K562 (cell line): ENCODE data around the gene TSC22D2. TPM values are rescaled to one million over a fixed set of nuclear protein-coding genes. Genes with fewer than 3 reads are reported as not detected.

ENCODE experiments used
- ATAC-seq: fragments of 200-7000 bp; cut with Tn5 transposase; 3 replicates; pipeline ENCODE4 v1.9.1; 2020; ENCODE audit warnings: moderate library complexity
- BruUV-seq: library from RNA; stranded (reverse); fragments of 400-500 nt; replicated peaks from 2 replicates; lab custom pipeline; 2021; lab: Mats Ljungman, UMichigan
- CTCF ChIA-PET: fragments of 300-600 bp; formaldehyde crosslinking; extraction: SDS; loops from one replicate; lab custom pipeline; 2021; ENCODE audit warnings: low intra/inter-chr PET ratio; lab: Yijun Ruan, JAX
- POLR2A ChIA-PET: fragments of 300-600, 350-650 bp; sonication (Branson Sonifier 250); formaldehyde crosslinking; extraction: SDS; loops from one replicate; lab custom pipeline; 2021; ENCODE audit warnings: antibody characterized with exemption, inconsistent platforms; lab: Yijun Ruan, JAX
- DNase-seq, 4 experiments: peaks; one replicate each; pipeline versions ENCODE4 v3.0.0 to v3.0.0-alpha.2; 2011 to 2018; ENCODE audit warnings: low spot score in 3 of 4, mixed read lengths in 3 of 4; ENCODE audit errors: extremely low read depth in 1 of 4
- FAIRE-seq: peaks from 2 replicates; lab custom pipeline; 2011; peaks lifted over from hg19 to GRCh38; lab: Jason Lieb, UNC
- H2AFZ ChIP-seq: 2 replicates; pipeline ENCODE4 v1.6.0; 2011; ENCODE audit warnings: low read depth, low read length, control low read depth, inconsistent platforms
- H3K27ac ChIP-seq: fragments of 200-600 bp; 3 replicates; pipeline ENCODE4 v1.8.0; 2011; ENCODE audit warnings: low read depth, mild to moderate bottlenecking, control low read depth, inconsistent platforms, low read length, moderate library complexity, mixed read lengths; ENCODE audit errors: extremely low read depth
- H3K27me3 ChIP-seq, 2 experiments: fragments of 300-600 bp in 1 of 2; 2 replicates in 1 of 2; 3 replicates in 1 of 2; pipeline versions ENCODE4 v1.6.0 to v1.8.0; 2011; ENCODE audit warnings: inconsistent platforms in 2 of 2, low read length in 2 of 2, mild to moderate bottlenecking in 1 of 2, mixed read lengths in 1 of 2, moderate library complexity in 1 of 2; ENCODE audit not compliant: control insufficient read depth in 2 of 2, insufficient read depth in 2 of 2
- H3K36me3 ChIP-seq: fragments of 300-600 bp; 3 replicates; pipeline ENCODE4 v1.8.0; 2011; ENCODE audit warnings: mild to moderate bottlenecking, low read length, inconsistent platforms; ENCODE audit not compliant: control insufficient read depth, insufficient read depth
- H3K4me1 ChIP-seq, 2 experiments: fragments of 200-600 bp in 1 of 2; replicated peaks in 1 of 2; 2 replicates in 1 of 2; 3 replicates in 1 of 2; pipeline versions ENCODE4 v1.5.1 to v1.8.0; 2011; ENCODE audit warnings: inconsistent platforms in 2 of 2, low read length in 2 of 2, mild to moderate bottlenecking in 1 of 2, mixed read lengths in 1 of 2, moderate library complexity in 1 of 2; ENCODE audit not compliant: control insufficient read depth in 2 of 2, insufficient read depth in 2 of 2
- H3K4me2 ChIP-seq: 2 replicates; pipeline ENCODE4 v1.6.1; 2011; ENCODE audit warnings: low read length, control low read depth, inconsistent platforms, mixed read lengths; ENCODE audit not compliant: insufficient read depth
- H3K4me3 ChIP-seq: fragments of 200-600 bp; sonication (generic), shearing (Covaris generic); 2 replicates; pipeline ENCODE4 v1.5.1; 2016; ENCODE audit warnings: control low read depth, inconsistent platforms
- H3K79me2 ChIP-seq: fragments of 200-600 bp; 3 replicates; pipeline ENCODE4 v1.8.0; 2011; ENCODE audit warnings: low read length, inconsistent platforms; ENCODE audit not compliant: control insufficient read depth, insufficient read depth
- H3K9ac ChIP-seq, 2 experiments: 2 replicates each; pipeline versions ENCODE4 v1.6.0 to v1.6.1; 2011; ENCODE audit warnings: low read depth in 2 of 2, low read length in 2 of 2, control low read depth in 1 of 2, inconsistent platforms in 1 of 2, mild to moderate bottlenecking in 1 of 2, mixed read lengths in 1 of 2; ENCODE audit not compliant: insufficient read depth in 1 of 2
- H3K9me1 ChIP-seq: one replicate; pipeline ENCODE4 v1.6.0; 2011; ENCODE audit warnings: inconsistent platforms, mild to moderate bottlenecking, low read length, moderate library complexity; ENCODE audit not compliant: control insufficient read depth, insufficient read depth
- H3K9me3 ChIP-seq: replicated peaks from 2 replicates; pipeline ENCODE4 v1.5.1; 2011; ENCODE audit warnings: low read depth, low read length, inconsistent platforms; ENCODE audit not compliant: control insufficient read depth, insufficient read depth
- H4K20me1 ChIP-seq: replicated peaks from 2 replicates; pipeline ENCODE4 v1.6.1; 2011; ENCODE audit warnings: low read length, inconsistent platforms, mixed read lengths; ENCODE audit not compliant: control insufficient read depth, insufficient read depth
- ARID2 ChIP-seq: fragments of 450-650 bp; IDR thresholded peaks from 2 replicates; pipeline ENCODE4 v1.6.1; 2017; ENCODE audit warnings: antibody characterized with exemption, mild to moderate bottlenecking
- BCOR ChIP-seq: fragments of 450-650 bp; IDR thresholded peaks from 2 replicates; pipeline ENCODE4 v1.6.1; 2016
- C11orf30 ChIP-seq: fragments of 450-650 bp; IDR thresholded peaks from 2 replicates; pipeline ENCODE4 v1.6.1; 2016; ENCODE audit warnings: low read depth, mild to moderate bottlenecking
- CREM ChIP-seq: IDR thresholded peaks from 2 replicates; pipeline ENCODE4 v1.6.1; 2014; ENCODE audit warnings: antibody characterized with exemption, low read depth
- ELK3 ChIP-seq: fragments of 450-650 bp; formaldehyde crosslinking; IDR thresholded peaks from 2 replicates; pipeline ENCODE4 v1.4.0; 2020; ENCODE audit warnings: mild to moderate bottlenecking
- ESRRA ChIP-seq: fragments of 450-650 bp; IDR thresholded peaks from 2 replicates; pipeline ENCODE4 v1.6.1; 2014; ENCODE audit warnings: low read depth, mild to moderate bottlenecking, moderate library complexity, borderline replicate concordance
- FOXA1 ChIP-seq: fragments of 450-650 bp; IDR thresholded peaks from 2 replicates; pipeline ENCODE4 v1.6.1; 2016; ENCODE audit warnings: mild to moderate bottlenecking, borderline replicate concordance
- FOXA3 ChIP-seq, 2 experiments: fragments of 450-650 bp in 1 of 2; sonication (generic) in 1 of 2; formaldehyde crosslinking; IDR thresholded peaks in 1 of 2; conservative IDR thresholded peaks in 1 of 2; 2 replicates each; pipeline versions ENCODE4 v1.4.0 to v1.8.0; 2020 to 2022; ENCODE audit warnings: mild to moderate bottlenecking in 2 of 2, missing genetic modification reagents in 1 of 2
- FOXK2 ChIP-seq, 2 experiments: fragments of 450-650 bp; IDR thresholded peaks in 1 of 2; conservative IDR thresholded peaks in 1 of 2; 2 replicates each; pipeline ENCODE4 v1.6.1; 2016; ENCODE audit warnings: low read depth in 2 of 2, mild to moderate bottlenecking in 1 of 2
- MAFG ChIP-seq: fragments of 450-650 bp; conservative IDR thresholded peaks from 2 replicates; pipeline ENCODE4 v1.6.1; 2016; ENCODE audit warnings: missing genetic modification characterization, missing compliant biosample characterization
- MEIS2 ChIP-seq: fragments of 450-650 bp; IDR thresholded peaks from 2 replicates; pipeline ENCODE4 v1.6.1; 2014; ENCODE audit warnings: mild to moderate bottlenecking; ENCODE audit not compliant: partially characterized antibody
- NCOA4 ChIP-seq: fragments of 450-650 bp; IDR thresholded peaks from 2 replicates; pipeline ENCODE4 v1.6.1; 2018; ENCODE audit warnings: mild to moderate bottlenecking; ENCODE audit not compliant: partially characterized antibody
- NFXL1 ChIP-seq: fragments of 450-650 bp; formaldehyde crosslinking; IDR thresholded peaks from 2 replicates; pipeline ENCODE4 v1.4.0; 2021; ENCODE audit warnings: mild to moderate bottlenecking
- NR1H2 ChIP-seq: sonication (generic); formaldehyde crosslinking; IDR thresholded peaks from 2 replicates; pipeline ENCODE4 v1.4.0; 2020; ENCODE audit warnings: mild to moderate bottlenecking, missing genetic modification reagents
- PKNOX1 ChIP-seq: fragments of 450-650 bp; IDR thresholded peaks from 2 replicates; pipeline ENCODE4 v1.6.1; 2016
- POLR2A ChIP-seq: fragments of 450-650 bp; conservative IDR thresholded peaks from 2 replicates; pipeline ENCODE4 v1.6.1; 2016
- SMARCC2 ChIP-seq: fragments of 450-650 bp; IDR thresholded peaks from 2 replicates; pipeline ENCODE4 v1.6.1; 2017; ENCODE audit warnings: antibody characterized with exemption, moderate library complexity, mild to moderate bottlenecking, low read depth
- TRIM25 ChIP-seq: fragments of 450-650 bp; IDR thresholded peaks from 2 replicates; pipeline ENCODE4 v1.7.0; 2016; ENCODE audit warnings: borderline replicate concordance
- ZNF24 ChIP-seq: fragments of 450-650 bp; IDR thresholded peaks from 2 replicates; pipeline ENCODE4 v1.6.1; 2016
- ZNF316 ChIP-seq: fragments of 450-650 bp; IDR thresholded peaks from 2 replicates; pipeline ENCODE4 v1.6.1; 2016
- WGBS: fragments of 100-300 bp; shearing (Covaris generic); methylation state at CpG from one replicate; pipeline ENCODE4 v1.1.6; 2016; ENCODE audit warnings: low coverage, mixed read lengths; ENCODE audit not compliant: insufficient coverage; ENCODE audit errors: missing lambda C conversion rate; 5-methylcytosine and 5-hydroxymethylcytosine counted together
- in situ Hi-C: fragments of 300-500 bp; cut with MboI; formaldehyde crosslinking; loops from 4 replicates; pipeline ENCODE4 v1.15.0; 2018; ENCODE audit warnings: inconsistent platforms, mixed read lengths
- intact Hi-C: fragments of 100-400 bp; cut with micrococcal nuclease; formaldehyde crosslinking; loops from 2 replicates; pipeline ENCODE4 v1.14.2; 2022
- polyA plus RNA-seq, 8 experiments: library from polyadenylated mRNA; depleted of rRNA in 4 of 8; stranded (reverse) in 5 of 8; unstranded in 3 of 8; fragments of >200 nt; fragmentation: Nextera tagmentation in 2 of 8; fragmentation: Illumina TruSeq in 1 of 8; extraction: Ambion mirVana in 2 of 8; extraction: Trizol in 1 of 8; gene quantifications; 2 replicates each; pipeline versions ENCODE4 v1.2.1 to v1.2.3, GENCODE V29; 2011 to 2014; ENCODE audit warnings: inconsistent platforms in 1 of 8, missing spikeins in 1 of 8
- total RNA-seq, 7 experiments: library from RNA; depleted of rRNA in 6 of 7; stranded (reverse); fragments of >200 nt in 6 of 7; fragmentation: Illumina TruSeq in 2 of 7; extraction: Trizol in 2 of 7; gene quantifications; 2 replicates each; pipeline versions ENCODE4 v1.2.1 to v1.2.3, GENCODE V29; 2011 to 2021; ENCODE audit warnings: low replicate concordance in 1 of 7

The TSC22D2 gene
- total and polyA plus RNA-seq, 9 of the 15 experiments (the other 6 are each of a cell fraction or from before 2014, with no cell fraction given) = 5.5 to 44.0 (median 19.3) TPM

GRCh38 chr3:150461399-150461798, 53.3 kb downstream of the TSC22D2 start (continued):
- no peak for TF ChIP-seq ELK3
- TF ChIP-seq NR1H2 (CRISPR knock-in tag) = no peak
- TF ChIP-seq FOXA3 (CRISPR knock-in tag; conservative IDR thresholded peaks at IDR 0.05 in 1 of 2, IDR thresholded peaks at IDR 0.05 in 1 of 2) = no peak
- no peak for TF ChIP-seq FOXA1
- TF ChIP-seq, all 486 proteins: peak for 0

- Histone ChIP-seq H3K4me2 (no peak overlapping the region), H3K79me2 (peaks cover 10% of the 10 kb centered on the region), H3K27me3 (no peaks in the 10 kb centered on the region), H3K9ac (no peak overlapping the region), H3K27ac (peak overlapping the region; percentile 33; the same call in 2 of the 3 replicates), H3K4me1 (peaks cover 5 to 6% of the 10 kb centered on the region in 2 experiments; a peak in 3 of 5 replicates), H2AFZ (no peak overlapping the region), H3K9me1 (no peaks in the 10 kb centered on the region), H4K20me1 (no peaks in the 10 kb centered on the region), H3K9me3 (no peaks in the 10 kb centered on the region), H3K36me3 (peaks cover 34% of the 10 kb centered on the region), H3K4me3 (no peak overlapping the region)
- DNase-seq (peak in 2 of 4 experiments; percentile 15 to 33), ATAC-seq (peak; percentile 55), FAIRE-seq (peak; percentile 6)
- in situ Hi-C loops (no loop called here), intact Hi-C loops (no loop called here)
- ChIA-PET POLR2A (interaction anchor here (1.4 to 3.0 kb wide), 2 partner anchors 11 to 14 kb away, joined by 4 to 12 read pairs; no protein-coding TSS in a partner anchor), CTCF (no interaction called here)
- TSS peak; percentile 17 for BruUV-seq
- 93% methylated on average over 1 of the region's 1 CpG for WGBS
- TF ChIP-seq FOXK2 (conservative IDR thresholded peaks at IDR 0.05 in 1 of 2, IDR thresholded peaks at IDR 0.05 in 1 of 2; ENCODE audit: low read depth in 2 of 2) = peak; percentile 49 to 66; a peak in 1 of 4 replicates
- no peak for TF ChIP-seq TRIM25
- peak; percentile 22; the same call in 1 of the 2 replicates for TF ChIP-seq PKNOX1
- peak; percentile 48; the same call in 1 of the 2 replicates for TF ChIP-seq MAFG (tag)
- TF ChIP-seq ZNF24 = no peak
- TF ChIP-seq ARID2 = no peak
- peak; percentile 81 for TF ChIP-seq MEIS2
- peak; percentile 69 for TF ChIP-seq ESRRA
- no peak for TF ChIP-seq NCOA4
- TF ChIP-seq CREM = no peak
- TF ChIP-seq SMARCC2 = no peak
- 0 out of 2 replicates have a peak, but pooled peaks have one; percentile 34 for TF ChIP-seq POLR2A
- TF ChIP-seq BCOR = no peak
- TF ChIP-seq NFXL1 (CRISPR knock-in tag) = no peak
- peak; percentile 72 for TF ChIP-seq C11orf30
- peak; percentile 86 for TF ChIP-seq ZNF316
Measured at GRCh38 chr3:150462108-150462507, 54.0 kb downstream of the TSC22D2 start.
